ENCODE results near the gene UBE2U.

UBE2U gene

GRCh38 chr1:64296459-64296858, 93.0 kb downstream of the UBE2U start:
- no peak for DNase-seq

- DNase-seq = no peak
Observed at GRCh38 chr1:64302194-64302593, 98.8 kb downstream of the UBE2U start.

GRCh38 chr1:64302971-64303370, 99.5 kb downstream of the UBE2U start:
- DNase-seq = no peak

GRCh38 chr1:64304823-64305222, 101.4 kb downstream of the UBE2U start:
- no peak for DNase-seq

- no peak for DNase-seq
Observed at GRCh38 chr1:64308866-64309265, 105.4 kb downstream of the UBE2U start.

- no peak for DNase-seq
Observed at GRCh38 chr1:64309431-64309831, 106.0 kb downstream of the UBE2U start.

GRCh38 chr1:64310760-64311159, 107.3 kb downstream of the UBE2U start:
- DNase-seq = no peak

- no peak for DNase-seq
Observed at GRCh38 chr1:64312431-64312830, 109.0 kb downstream of the UBE2U start.

GRCh38 chr1:64315402-64315801, 112.0 kb downstream of the UBE2U start:
- no peak for DNase-seq

Measured in NCI-H2029 treated with DMSO at 0.1 percent for 48 hours (cell line).